ENCODE measurements around the gene DAPL1.

DAPL1 gene

DNA sequence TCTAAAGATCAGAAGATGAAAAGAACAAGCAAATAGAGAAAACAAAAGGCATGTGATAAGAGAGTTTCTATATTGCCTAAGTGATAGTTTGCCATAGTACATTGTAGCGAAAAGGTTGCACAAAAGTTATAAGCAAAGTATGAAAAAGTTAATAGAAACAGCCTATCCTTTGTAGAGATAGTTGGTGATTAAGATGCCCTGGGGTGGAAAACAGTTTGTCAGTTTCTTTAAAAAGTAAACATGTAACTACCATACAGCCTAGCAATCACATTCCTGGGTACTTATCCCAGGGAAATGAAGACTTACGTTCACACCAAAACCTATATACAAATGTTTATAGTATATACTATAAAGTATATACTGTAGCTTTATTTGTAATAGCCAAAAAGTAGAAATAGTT is 16.9 kb upstream of the DAPL1 start:
- no peak for DNase-seq

DNA sequence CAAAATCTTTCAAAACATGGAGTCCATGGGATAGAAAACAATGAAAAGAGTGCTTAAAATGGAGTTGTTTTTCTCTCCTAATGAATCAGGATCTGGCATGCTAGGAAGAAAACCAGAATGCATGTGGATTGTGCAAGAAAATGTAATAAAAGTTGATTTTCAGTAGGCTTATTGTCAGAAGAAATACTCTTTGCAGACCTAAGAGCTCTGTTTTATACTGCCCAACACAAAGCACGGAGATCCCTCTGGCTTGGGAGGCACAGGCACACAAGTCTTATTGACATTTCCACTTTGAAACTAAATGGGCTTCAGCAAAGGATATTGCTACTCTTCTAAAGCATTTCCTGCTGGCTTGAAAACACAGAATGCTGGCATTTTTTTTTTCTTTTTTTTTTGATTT is 15.5 kb upstream of the DAPL1 start:
- no peak for DNase-seq

DNA sequence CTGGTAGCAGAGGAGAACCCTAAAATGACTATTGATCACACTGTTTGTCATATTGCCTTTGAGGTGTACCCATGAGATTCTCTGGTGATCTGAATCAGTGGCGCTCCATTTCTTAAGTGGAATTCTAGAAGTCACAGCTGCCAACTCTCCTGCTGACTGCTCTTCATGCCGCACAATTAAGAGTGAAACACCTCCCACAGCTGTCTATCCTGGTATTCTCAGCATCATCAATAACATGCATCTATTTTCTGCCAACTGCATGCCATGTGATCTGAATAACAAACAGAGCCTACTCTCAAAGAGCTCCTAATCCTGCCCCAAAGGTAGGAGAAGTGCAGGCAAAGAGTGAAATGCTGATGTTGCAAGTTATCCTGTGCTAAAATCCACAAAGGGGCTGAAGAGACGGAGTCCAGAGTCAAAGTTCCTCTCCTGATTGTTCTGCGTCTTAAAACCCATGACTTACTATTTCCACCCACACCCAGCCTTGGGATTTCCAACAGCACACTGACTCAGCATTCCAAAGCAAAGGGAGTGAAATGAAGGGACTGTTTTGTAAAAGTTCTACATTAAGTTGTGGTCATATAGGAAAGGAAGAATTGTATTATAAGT is 13.7 kb upstream of the DAPL1 start:
- DNase-seq, result no peak

DNA sequence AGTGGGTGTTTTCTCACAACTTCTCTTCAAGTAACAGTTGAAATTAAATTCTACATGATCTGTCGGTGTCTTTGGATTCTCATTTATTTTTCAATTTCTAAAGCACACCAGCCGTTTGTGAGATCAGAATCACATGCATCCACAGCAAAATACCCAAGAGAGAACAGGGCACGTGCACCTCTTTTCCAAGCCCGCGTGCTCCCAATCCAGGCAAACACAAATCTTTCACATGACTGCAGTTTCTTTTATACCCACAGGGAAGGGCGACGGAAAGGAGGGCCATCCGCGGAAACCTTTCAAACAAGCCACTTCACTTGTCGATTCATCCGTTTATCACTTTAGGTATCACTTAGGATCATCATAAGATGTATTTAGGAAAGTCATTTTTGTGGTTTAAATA is 13.0 kb upstream of the DAPL1 start:
- no peak for DNase-seq

DNA sequence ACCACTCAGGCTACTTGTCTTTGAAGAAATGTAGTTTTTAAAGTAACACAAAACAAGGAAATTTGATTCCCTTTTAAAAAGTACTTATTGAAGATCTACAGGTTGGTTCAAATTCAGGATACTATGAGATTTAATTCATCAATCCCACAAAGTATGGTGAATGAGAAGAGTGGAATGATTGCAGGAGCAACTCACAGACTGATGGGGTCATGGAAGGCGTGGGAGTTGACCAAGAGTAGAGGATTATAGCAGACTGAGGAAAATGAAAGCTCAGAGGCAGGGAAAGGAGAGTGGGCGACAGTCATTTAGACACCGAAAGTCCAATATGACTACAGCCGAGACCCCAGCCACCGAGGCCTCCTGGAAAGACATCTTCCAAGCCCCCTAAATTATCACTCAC is 12.5 kb upstream of the DAPL1 start:
- DNase-seq, result no peak

DNA sequence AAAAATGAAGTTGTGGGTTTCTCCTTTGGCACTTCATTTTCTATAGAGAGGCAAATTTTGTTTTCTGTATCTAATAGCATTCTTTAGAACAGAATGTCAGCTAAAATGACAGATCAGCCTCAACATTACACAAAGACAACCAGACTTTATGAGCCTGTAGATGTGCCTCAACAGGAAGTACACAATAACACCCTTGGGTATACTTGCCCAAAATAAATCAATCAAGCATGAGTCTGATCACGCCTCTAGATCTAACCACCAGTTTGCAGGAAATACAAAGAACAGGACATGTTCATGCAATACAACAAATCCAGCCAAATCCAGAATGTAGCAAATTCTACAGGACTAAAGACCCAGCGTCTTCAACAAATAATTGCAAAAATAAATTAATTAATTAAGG is 11.2 kb upstream of the DAPL1 start:
- no peak for DNase-seq

DNA sequence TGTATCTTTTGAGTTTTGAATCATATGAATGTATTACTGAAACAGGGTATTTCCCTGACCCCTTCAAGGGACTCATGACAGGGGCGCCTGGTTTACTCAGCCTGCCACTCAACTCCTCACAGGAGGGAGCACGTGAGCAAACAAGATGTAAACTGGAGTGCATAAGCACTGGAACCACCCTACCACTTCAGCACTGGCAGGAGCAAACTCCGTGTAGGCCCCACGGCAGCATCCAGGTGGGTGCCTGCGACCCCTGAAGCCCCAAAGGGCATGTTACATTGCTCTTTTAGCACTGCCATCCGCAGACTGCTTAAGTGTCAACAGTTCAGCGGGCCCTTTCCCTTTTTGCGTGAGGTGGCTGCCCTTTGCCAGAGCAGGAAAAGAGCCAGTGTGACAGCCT is 8.2 kb upstream of the DAPL1 start:
- DNase-seq, result no peak

DNA sequence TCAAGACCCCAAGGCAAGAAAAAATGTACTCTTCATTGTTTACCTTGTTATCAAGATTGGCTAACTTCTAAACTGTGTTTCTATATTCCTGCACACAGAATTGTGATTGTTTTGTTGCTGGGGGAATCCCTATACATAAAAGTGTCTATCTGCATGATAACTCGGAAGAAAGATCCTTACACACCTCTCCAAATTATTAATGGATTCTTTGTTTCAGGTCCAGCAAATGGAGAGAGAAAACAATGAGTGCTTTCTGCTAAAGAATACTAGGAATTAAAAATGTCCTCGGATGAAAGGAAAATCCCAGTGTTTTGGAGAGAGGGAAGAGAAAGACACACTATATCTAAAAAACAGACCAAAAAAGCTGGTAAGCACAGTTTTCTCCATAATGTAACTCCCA is 6.2 kb upstream of the DAPL1 start:
- DNase-seq, result no peak

DNA sequence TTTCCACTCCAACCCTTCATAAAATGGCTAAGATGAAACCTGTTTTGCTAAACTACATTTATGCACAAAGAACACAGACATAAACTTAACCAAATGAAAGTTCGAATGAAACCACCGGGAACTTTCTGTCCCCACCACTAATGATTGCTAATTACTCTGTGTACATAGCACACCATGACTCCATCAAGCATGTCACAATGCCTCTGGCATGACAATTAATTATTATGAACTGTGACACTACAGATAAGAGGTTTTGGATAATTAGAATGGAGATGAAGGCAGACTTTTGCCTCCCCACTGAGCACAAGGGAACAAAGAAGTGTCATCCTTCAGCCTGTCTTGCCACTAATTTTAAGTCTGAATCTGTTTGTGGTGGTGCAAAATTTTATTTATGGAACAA is 1.5 kb downstream of the DAPL1 start:
- no peak for DNase-seq

DNA sequence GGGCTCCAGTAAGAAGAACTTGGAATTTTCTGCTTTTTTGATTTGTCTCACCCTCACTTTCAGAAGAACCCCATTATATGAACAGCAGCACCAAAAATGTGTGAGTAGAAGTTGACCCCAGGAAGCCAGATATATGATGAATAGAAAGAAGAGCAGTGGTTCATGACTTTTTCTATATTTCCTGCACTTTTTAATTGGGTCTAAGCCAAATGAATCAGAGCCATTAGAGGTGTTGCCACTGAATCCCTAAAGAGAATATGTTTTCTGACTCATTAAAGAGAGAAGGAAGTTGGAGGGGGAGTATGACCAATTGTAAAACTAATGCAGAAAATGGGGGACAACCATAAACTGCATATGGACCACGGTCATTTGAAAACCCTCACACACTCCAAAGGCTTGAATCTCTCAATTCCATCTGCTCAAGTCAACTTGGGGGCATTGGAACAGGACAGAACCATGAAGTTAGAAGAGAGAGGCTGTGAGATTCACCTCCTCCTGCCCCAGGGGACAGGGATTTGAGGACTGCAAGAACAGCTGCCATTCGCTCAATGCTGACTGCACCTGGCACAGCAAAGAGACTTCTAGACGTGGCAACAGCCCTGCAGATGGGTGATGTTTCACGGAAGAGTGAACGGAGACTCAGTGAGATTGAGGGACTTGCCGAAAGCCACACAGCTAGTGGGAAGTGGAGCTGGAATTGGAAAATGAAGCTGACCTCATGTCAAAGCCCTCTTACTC is 3.0 kb downstream of the DAPL1 start:
- DNase-seq, result no peak

DNA sequence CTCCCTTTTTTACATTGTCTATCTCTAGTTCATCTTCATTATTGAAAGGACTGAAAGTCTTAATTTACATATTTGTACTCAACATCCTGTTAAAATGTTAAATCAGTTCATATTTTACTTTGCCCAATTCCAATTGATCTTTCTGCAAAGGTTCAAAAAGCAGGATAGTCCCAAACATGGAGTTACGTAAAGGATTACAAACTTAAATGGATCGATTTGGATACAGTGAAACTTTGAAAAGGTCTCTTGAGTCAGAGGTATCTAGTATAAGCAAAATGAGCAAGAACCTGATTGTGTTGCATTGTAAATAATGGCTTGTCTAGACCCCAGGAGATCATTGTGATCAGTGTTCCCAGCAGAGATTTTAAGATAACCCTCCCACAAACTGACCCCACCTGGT is 4.1 kb downstream of the DAPL1 start:
- no peak for DNase-seq

DNA sequence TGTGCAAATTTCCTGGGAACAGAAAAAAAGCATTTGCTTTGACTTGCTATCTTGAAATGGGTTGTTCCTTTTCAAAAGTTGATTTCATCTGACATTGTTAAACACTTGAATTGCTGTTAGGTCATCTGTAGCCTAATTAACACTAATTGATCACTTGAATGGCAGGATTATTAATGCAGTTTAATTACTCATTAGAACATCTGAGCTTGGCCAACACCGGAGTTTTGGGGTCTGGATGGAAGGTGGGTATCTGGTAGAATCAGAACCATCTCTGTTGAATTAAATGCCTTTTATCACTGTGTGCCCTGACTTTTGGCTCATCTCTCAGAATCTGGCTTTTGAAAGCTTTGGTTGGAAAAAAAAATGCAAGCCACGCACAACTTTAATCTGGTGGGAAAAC is 8.4 kb downstream of the DAPL1 start:
- no peak for DNase-seq

DNA sequence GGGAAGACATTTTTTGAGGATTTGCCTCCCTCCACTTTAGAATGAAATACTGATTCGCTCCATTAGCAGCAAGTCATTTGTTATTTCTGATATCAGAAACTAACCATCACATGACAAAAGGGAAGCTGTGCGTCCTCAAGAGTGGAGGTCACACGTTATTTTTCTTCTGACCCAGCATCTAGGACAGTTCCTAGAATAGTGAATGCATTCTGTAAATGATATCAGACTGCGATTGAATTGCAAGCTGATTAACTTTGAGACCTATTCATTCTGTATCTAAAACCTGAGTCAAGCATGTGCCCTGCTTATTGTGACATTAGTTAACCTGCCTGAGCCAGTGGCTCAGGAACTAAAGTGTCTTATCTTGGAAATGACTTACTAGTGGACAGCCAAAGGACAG is 10.1 kb downstream of the DAPL1 start:
- no peak for DNase-seq

DNA sequence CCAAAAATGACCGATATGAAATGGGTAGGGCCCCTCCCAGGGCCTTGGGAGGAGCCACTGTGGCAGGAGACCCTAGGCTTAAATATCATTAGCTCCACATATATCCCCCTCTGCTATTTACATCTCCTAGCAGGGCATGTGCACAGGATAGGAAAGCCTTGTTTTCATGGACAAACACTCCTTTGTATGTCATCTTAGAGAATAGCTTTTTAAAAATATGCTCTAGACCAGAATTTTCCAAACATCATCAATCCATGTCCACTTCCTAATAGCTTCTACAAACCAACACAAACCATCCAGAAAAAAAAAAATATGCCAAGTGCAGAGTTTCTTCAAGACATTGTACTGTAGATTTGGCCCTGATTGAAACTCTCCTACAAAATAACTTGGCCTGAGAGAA is 10.8 kb downstream of the DAPL1 start:
- no peak for DNase-seq

DNA sequence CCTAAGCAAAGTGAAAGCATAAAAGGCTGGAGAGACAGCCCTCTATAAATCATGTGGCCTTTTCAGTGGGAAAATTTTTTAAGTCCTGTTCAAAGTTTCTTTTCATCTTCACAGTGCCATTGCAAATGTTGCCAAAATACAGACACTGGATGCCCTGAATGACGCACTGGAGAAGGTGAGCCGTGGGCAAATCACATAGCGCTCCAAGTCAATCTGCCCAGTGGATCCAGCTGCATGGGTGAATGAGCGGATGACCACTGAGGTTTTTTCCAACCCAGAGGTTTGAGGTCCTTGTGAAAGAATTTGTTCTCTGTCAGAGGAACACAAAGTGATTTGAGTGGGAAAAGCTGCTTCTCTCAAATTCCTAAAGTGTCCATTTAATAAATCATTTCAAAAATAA is 11.8 kb downstream of the DAPL1 start:
- DNase-seq, result no peak

DNA sequence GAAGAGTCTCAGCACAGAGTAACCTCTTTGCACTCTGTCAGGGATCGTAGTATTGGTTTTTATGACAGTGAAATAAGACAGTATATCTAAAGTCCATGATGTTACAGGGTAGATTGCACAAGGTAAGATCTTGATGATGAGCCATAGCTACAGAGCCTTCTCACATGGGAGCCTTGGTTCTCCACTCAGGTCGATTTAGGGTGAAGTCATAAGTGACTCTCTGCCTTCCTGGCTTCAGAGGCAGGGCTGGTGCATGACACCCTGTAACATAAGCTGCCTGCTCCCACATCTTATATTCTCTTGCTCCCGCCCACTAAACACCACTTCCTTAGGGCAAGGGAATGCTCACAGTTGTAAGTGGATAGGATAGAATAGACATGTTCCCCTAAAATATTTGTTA is 13.3 kb downstream of the DAPL1 start:
- no peak for DNase-seq

DNA sequence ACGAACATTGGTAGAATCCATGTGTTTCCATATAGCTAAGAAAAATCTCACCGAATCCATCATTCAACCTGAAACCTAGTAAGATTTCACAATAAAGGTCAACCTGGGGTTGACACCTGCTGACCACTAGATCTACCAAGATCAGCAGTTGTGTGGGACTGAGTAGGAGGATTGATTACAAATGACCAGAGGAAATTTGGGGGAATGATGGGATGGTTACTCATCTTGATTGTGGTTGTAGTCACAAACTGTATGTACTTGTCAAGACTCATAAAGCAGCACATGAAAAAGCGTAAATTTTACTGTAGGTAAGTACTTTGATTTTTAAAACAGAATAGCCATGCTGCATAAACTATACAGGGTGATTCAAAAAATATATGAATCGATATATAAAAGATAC is 14.7 kb downstream of the DAPL1 start:
- DNase-seq, result no peak

DNA sequence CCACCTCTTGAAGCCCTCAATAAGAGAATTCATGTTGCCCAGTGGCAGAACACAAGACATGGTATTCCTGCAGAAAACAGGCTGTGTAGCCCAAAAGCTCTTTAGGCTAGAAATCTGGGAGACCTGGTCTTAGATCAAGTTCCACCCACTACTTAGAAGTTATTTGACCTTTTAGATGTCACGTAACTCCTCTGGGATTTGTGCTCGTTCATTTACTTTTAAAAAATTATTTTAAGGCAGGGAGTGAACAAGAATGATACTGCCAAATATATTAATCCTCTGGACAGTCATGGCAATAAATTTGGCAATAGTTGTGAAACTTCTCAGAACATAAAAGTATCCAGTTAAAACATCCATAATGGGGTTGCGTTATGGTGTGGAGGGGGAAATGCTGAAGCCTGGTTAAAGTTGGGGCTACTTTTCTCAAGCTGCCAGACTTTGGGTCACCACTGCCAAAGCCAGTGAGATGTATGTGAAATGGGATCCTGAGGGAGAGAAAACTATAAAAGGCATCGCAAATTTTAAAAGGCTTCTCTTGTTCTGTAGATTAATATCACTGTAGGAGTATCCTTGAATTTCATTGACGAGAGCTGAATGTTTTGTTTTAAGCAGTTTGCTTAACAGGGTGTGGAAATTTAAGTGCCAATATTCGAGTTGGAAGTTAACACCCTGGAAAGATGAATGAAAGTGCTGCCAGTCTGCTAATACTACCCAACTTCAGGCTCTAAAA is 15.8 kb downstream of the DAPL1 start:
- no peak for DNase-seq

DNA sequence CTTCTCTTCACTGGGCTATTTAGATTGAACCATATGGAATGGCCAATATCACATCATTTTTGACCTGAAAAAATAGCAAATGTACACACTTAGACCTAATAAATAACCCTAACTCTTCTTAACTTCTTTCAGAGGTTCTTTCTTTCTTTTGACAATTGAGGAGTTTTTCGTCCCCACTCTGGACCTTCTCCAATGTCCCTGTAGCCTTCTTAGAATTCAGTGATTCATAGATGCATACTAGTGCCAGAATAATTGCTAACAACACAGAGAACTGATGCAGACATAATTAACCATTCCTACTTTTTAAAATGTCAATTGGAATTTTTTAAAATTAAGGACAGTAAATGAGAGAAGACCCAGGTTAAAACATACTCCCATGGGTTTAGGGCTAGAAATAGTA is 20.0 kb downstream of the DAPL1 start:
- DNase-seq, result no peak

DNA sequence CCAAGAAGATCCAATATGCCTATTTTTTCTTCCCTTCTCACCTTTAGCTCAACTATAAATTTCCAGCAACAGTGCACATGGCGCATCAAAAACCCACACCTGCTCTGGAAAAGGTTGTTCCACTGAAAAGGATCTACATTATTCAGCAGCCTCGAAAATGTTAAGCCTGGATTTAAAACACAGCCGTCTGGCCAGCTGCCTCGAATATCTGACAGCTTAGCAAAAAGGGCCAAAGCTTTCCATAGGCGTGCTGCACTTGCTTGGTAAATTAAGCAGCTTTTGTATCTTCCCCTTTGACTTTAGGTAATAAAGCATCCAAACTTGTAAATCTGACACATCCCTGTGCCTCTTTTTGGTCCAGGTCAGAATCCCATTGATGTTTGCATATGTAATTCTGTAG is 20.5 kb downstream of the DAPL1 start:
- no peak for DNase-seq

DNA sequence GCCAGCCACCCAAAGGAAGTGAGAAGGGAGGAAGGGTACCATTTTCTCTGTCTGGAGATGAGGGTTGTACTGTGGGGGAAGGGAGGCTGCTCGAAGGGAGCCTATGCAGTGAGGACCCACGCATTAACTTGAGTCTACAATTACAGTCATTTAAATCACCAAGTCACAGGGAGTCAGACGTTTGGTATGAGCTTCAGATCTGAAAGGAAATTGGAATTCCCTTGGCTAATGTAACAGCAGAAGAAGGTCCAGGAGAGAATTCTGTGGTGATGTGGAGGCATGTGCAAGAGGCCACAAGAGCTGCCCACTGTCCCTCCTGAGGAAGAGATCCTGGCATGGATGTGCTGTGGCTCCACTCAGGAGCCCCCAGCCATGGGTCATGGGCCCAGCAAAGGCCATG is 22.5 kb downstream of the DAPL1 start:
- DNase-seq, result no peak

DNA sequence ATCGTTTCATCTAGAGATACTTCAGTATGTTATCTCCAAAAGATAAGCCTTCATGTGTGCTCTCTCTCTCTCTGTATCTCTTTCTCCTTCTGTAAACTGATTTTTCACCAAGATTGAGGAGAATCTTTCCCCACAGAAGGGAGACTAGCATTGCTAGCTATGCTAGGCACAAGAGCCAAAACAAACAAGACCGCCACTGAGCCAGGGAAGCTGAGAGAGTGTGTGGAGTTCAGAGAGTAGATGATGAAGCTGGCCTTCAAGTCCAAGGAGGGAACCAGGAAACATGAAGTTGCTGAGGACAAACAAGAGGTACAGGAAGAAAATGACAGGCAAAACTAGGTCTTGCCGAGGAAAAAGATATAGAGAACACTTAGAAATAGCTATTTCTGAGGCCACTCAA is 23.4 kb downstream of the DAPL1 start:
- DNase-seq, result no peak

DNA sequence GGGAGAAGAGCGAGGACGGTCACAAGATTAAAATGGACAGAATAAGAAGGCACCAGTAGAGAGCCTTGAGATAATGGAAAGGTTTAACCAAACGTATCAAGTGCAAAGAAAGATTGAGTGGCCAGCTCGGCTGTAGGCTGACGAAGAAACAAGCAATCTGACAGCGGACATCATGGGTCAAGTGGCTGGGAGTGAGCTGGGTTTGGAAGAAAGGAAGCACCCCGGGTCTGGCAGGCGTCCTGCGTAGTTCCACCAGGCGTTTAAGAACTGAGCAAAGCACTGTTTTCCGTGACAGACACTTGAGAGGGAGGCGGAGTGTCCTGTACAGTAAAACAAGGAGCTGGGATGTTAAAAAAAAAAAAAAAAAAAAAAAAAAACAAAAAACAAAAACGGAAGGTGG is 27.1 kb downstream of the DAPL1 start:
- no peak for DNase-seq

DNA sequence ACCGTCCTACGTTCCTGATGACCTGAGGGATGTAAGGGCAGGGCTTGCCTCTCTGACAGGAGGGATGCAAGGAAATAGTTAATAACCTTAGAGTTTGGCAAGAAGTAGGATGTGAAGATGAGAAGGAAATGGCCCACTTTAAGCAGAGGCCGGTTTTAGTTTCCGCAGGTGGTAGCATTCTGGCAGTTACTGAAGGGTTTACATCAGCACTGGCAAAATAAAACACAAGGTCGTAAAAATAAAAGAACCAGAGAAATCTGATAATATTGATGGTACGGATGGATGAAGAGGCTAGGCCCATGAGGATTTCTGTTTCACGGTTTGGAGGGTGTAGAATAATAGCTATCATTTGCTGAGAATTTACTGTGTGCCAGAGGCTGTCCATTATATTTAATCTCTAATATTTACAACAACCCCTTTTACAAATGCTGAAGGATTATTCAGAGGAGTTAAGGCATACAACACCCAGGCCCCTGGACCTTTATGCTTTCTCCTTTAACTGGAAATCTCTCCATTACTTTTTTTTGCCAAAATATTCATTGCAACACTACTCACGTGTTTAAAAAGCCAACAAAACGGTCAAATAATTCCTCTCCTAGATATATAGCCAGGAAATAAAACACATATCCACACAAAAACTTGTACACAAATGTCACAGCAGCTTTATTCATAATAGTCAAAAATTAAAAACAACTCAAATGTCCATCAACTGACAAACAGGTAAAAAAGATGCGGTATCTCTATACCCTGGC is 28.5 kb downstream of the DAPL1 start:
- DNase-seq, result no peak
